Mesothelial cell of epicardium (in vitro differentiated cells): Measurements from ENCODE around the gene PTPRG. TPM values are rescaled to one million over a fixed set of nuclear protein-coding genes. Genes with fewer than 3 reads are reported as not detected.

Experiments used
- DNase-seq, 2 experiments: peaks; one replicate each; pipeline ENCODE4 v3.0.0; 2021; ENCODE audit warnings: low spot score in 2 of 2; ENCODE audit not compliant: unreplicated experiment in 2 of 2
- H3K27ac Mint-ChIP-seq: 2 replicates; pipeline ENCODE4 v1.8.0; 2021; ENCODE audit warnings: mixed read lengths
- H3K27me3 Mint-ChIP-seq: 2 replicates; pipeline ENCODE4 v1.8.0; 2021; ENCODE audit warnings: low read depth, mixed read lengths
- H3K36me3 Mint-ChIP-seq: 2 replicates; pipeline ENCODE4 v1.8.0; 2021; ENCODE audit warnings: mixed read lengths
- H3K4me1 Mint-ChIP-seq: 2 replicates; pipeline ENCODE4 v1.8.0; 2021; ENCODE audit warnings: mixed read lengths
- H3K4me3 Mint-ChIP-seq: 2 replicates; pipeline ENCODE4 v1.8.0; 2021; ENCODE audit warnings: mild to moderate bottlenecking, moderate library complexity, mixed read lengths
- H3K9me3 Mint-ChIP-seq: 2 replicates; pipeline ENCODE4 v1.8.0; 2021; ENCODE audit warnings: mixed read lengths
- total RNA-seq: library from RNA; stranded (reverse); gene quantifications from 3 replicates; pipeline ENCODE4 v1.2.1, GENCODE V29; 2021
- TF ChIP-seq, protein P1 (sequence below): fragments of 200-600 bp; sonication (generic); IDR thresholded peaks from one replicate; pipeline ENCODE4 v1.5.0; 2021; ENCODE audit warnings: antibody characterized with exemption; ENCODE audit not compliant: unreplicated experiment

PTPRG gene
- total RNA-seq, 1 donor from 2014 or later: 40.4 TPM

DNA sequence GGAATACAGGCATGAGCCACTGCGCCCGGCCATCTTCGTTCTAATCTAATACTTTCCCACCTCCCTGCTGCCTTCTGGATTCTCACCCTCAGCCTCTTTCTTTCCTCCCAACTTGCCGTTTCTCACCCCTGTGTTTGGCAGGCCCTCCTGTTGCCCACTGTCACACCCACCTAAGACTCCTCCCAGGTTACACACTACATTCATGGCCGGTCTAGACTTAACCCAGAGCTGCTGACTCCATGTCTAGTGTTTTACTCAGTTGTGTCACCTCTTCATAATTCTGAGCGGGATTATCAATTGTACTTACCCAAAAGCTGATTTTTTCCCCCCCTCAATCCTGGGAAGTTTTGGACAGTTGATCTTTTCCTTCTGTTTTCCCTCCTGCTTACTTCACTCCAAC is 588.2 kb downstream of the PTPRG start:
- Mint-ChIP-seq H3K4me3 (no peak overlapping the region), H3K9me3 (no peaks in the 10 kb centered on the region), H3K36me3 (no peaks in the 10 kb centered on the region), H3K27ac (no peak overlapping the region), H3K27me3 (no peaks in the 10 kb centered on the region), H3K4me1 (no peaks in the 10 kb centered on the region)
- DNase-seq: no peak
- TF ChIP-seq, protein P1, sequence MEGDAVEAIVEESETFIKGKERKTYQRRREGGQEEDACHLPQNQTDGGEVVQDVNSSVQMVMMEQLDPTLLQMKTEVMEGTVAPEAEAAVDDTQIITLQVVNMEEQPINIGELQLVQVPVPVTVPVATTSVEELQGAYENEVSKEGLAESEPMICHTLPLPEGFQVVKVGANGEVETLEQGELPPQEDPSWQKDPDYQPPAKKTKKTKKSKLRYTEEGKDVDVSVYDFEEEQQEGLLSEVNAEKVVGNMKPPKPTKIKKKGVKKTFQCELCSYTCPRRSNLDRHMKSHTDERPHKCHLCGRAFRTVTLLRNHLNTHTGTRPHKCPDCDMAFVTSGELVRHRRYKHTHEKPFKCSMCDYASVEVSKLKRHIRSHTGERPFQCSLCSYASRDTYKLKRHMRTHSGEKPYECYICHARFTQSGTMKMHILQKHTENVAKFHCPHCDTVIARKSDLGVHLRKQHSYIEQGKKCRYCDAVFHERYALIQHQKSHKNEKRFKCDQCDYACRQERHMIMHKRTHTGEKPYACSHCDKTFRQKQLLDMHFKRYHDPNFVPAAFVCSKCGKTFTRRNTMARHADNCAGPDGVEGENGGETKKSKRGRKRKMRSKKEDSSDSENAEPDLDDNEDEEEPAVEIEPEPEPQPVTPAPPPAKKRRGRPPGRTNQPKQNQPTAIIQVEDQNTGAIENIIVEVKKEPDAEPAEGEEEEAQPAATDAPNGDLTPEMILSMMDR: no peak

DNA sequence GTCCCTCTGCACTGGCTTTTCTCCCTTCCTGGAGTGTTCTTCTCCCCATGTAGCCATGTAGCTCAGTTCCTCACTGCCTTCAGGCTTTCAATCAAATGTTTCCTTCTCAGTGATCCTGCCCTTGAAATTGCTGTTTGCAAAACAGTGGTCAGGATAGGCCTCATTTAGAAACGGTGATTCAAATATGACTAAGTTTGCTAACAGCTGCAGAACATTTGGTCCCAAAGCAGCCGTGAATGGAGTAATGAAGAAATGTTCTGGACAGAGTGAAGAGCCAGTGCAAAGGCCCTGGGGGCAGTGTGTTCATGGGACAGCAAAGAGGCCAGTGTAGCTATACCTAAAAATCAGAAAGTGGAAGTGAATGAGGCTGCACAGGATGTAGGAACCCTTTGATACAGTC is 588.6 kb downstream of the PTPRG start:
- no peak for DNase-seq
- H3K27me3 Mint-ChIP-seq: no peaks in the 10 kb centered on the region
- H3K27ac Mint-ChIP-seq: no peak overlapping the region
- TF ChIP-seq, protein P1: no peak
- H3K4me1 Mint-ChIP-seq: no peaks in the 10 kb centered on the region
- H3K9me3 Mint-ChIP-seq: no peaks in the 10 kb centered on the region
- H3K4me3 Mint-ChIP-seq: no peak overlapping the region
- no peaks in the 10 kb centered on the region for H3K36me3 Mint-ChIP-seq

DNA sequence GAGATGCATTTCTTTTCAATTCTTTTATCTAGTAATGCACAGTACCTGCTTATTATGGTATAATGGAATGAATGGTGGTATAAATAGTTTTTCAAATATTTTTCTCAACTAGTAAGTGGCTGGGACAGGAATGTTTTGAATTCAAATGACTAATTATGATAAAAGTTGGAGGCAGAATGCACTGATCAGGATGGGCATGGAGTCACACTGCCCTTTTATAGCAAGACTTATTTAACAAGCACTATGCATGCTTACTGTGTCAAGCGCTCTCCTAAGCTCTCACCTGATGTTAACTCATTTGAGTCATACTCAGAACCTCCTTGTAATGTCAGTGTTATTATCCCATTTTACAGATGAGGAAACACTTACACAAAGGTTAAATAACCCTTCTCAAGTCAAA is 590.2 kb downstream of the PTPRG start:
- H3K9me3 Mint-ChIP-seq: no peaks in the 10 kb centered on the region
- H3K4me3 Mint-ChIP-seq: no peak overlapping the region
- no peaks in the 10 kb centered on the region for H3K4me1 Mint-ChIP-seq
- no peak for DNase-seq
- no peaks in the 10 kb centered on the region for H3K27me3 Mint-ChIP-seq
- TF ChIP-seq, protein P1: no peak
- H3K27ac Mint-ChIP-seq: no peak overlapping the region
- no peaks in the 10 kb centered on the region for H3K36me3 Mint-ChIP-seq

DNA sequence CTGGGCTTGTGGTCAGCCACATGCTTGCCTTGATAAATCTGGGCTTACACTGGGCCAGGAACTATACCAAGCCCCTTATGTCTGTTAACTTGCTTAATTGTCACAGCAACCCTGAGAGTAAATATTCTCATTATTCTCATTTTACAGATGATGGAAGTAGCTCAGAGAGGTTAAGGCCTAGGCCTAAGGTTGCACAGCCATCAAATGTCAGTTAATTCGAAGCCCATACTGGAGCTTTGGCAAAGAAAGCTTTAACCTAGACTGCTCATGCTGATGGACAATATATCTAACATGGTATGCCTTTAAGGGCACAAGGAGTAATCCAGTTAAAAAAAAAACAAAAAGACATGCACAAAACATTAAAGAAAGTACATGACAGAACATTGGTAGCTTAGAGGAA is 591.9 kb downstream of the PTPRG start:
- Mint-ChIP-seq H3K9me3 (no peaks in the 10 kb centered on the region), H3K4me3 (no peak overlapping the region), H3K4me1 (no peaks in the 10 kb centered on the region), H3K36me3 (no peaks in the 10 kb centered on the region), H3K27ac (no peak overlapping the region), H3K27me3 (no peaks in the 10 kb centered on the region)
- no peak for DNase-seq
- TF ChIP-seq, protein P1: no peak

DNA sequence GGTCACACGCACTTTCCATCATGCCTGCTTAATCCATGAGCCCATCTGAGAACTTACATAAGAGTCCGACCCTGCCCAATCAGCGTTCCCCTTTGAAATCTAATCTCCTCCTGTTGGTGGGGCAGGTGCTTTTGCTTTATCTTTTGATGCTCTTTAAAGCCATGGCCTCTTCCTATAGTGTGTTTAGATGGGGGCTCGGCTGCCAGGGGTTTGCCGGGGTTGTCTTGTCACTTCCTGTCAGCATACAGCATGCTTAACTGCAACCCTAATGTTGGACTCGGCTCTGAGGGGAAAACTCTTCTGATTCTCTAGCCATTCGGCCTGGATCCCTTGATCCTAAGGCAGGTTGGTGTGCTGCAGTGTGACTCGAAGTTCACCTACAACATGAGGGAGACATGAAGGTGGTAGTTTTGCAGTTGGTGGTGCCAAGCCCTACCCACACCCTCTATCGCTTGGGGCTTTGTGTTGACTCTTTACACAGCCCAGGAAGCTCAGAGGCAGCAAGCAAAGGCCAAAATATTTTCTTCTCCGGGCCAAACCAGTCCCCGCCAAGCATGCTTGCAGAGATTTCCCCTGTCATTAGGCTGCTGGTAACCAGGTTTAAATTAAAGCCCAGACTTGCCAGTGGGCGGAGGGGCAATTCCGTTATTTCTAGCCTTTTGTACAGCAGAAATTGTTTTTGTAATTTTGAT is 593.2 kb downstream of the PTPRG start:
- peaks cover 2% of the 10 kb centered on the region for H3K4me1 Mint-ChIP-seq
- TF ChIP-seq, protein P1: no peak

More for the DNA sequence above, 593.2 kb downstream of the PTPRG start:
- H3K36me3 Mint-ChIP-seq: no peaks in the 10 kb centered on the region
- no peaks in the 10 kb centered on the region for H3K27me3 Mint-ChIP-seq
- H3K9me3 Mint-ChIP-seq: no peaks in the 10 kb centered on the region
- no peak overlapping the region for H3K4me3 Mint-ChIP-seq
- DNase-seq: no peak
- no peak overlapping the region for H3K27ac Mint-ChIP-seq
